H1 (cell line): ENCODE results near the gene EHD4. TPM values are rescaled to one million over a fixed set of nuclear protein-coding genes. Genes with fewer than 3 reads are reported as not detected.

ENCODE experiments used
- CTCF ChIA-PET: fragments of 300-600 bp; sonication (Branson Sonifier 250); formaldehyde crosslinking; loops from one replicate; lab custom pipeline; 2021; ENCODE audit not compliant: partially characterized antibody; lab: Charles Lee
- POLR2A ChIA-PET: fragments of 300-600 bp; sonication (Branson Sonifier 250); formaldehyde crosslinking; loops from one replicate; lab custom pipeline; 2021; ENCODE audit warnings: inconsistent platforms; ENCODE audit not compliant: partially characterized antibody; lab: Charles Lee
- DNase-seq, 2 experiments: peaks; one replicate each; pipeline versions ENCODE4 v3.0.0 to v3.0.0-alpha.2; 2010 to 2022; ENCODE audit warnings: low spot score in 2 of 2, low read depth in 1 of 2, mixed read lengths in 1 of 2
- FAIRE-seq: peaks from 2 replicates; lab custom pipeline; 2011; peaks lifted over from hg19 to GRCh38; lab: Jason Lieb, UNC
- H2AFZ ChIP-seq: 2 replicates; pipeline ENCODE4 v1.8.1; 2012; ENCODE audit warnings: low read length, inconsistent platforms
- H2AK5ac ChIP-seq: 2 replicates; pipeline ENCODE4 v1.6.1; 2013; ENCODE audit warnings: low read depth, low read length
- H2BK120ac ChIP-seq: replicated peaks from 2 replicates; pipeline ENCODE3; 2013; ENCODE audit warnings: low read depth, low read length, inconsistent platforms
- H2BK12ac ChIP-seq: 2 replicates; pipeline ENCODE4 v1.6.1; 2013; ENCODE audit warnings: low read depth, low read length
- H2BK15ac ChIP-seq: 2 replicates; pipeline ENCODE4 v1.6.1; 2013; ENCODE audit warnings: low read length
- H2BK20ac ChIP-seq: 2 replicates; pipeline ENCODE4 v1.6.1; 2013; ENCODE audit warnings: low read length
- H2BK5ac ChIP-seq: 2 replicates; pipeline ENCODE4 v1.6.1; 2013; ENCODE audit warnings: low read depth, low read length
- H3K14ac ChIP-seq: 2 replicates; pipeline ENCODE4 v1.6.1; 2013; ENCODE audit warnings: inconsistent platforms; ENCODE audit not compliant: insufficient read length
- H3K18ac ChIP-seq: 2 replicates; pipeline ENCODE4 v1.6.1; 2013; ENCODE audit warnings: low read length; ENCODE audit errors: extremely low read depth
- H3K23ac ChIP-seq: 2 replicates; pipeline ENCODE4 v1.6.1; 2013; ENCODE audit warnings: inconsistent platforms; ENCODE audit not compliant: insufficient read length
- H3K23me2 ChIP-seq: 2 replicates; pipeline ENCODE4 v1.6.1; 2013; ENCODE audit warnings: low read depth, low read length
- H3K27ac ChIP-seq: 2 replicates; pipeline ENCODE4 v1.6.1; 2011; ENCODE audit warnings: low read depth, low read length, inconsistent platforms
- H3K27me3 ChIP-seq, 4 experiments: replicated peaks in 1 of 4; 1 replicate in 1 of 4; 2 replicates in 3 of 4; pipeline versions ENCODE4 v1.6.1 to v1.8.1; 2011 to 2013; ENCODE audit warnings: low read length in 3 of 4, mild to moderate bottlenecking in 3 of 4, inconsistent platforms in 2 of 4, mixed read lengths in 2 of 4, moderate library complexity in 1 of 4; ENCODE audit not compliant: control insufficient read depth in 3 of 4, insufficient read depth in 3 of 4; ENCODE audit errors: extremely low read depth in 1 of 4
- H3K36me3 ChIP-seq, 4 experiments: 2 replicates each; pipeline versions ENCODE4 v1.6.1 to v1.8.1; 2011 to 2013; ENCODE audit warnings: mild to moderate bottlenecking in 4 of 4, low read length in 3 of 4, moderate library complexity in 2 of 4, control low read depth in 1 of 4, inconsistent platforms in 1 of 4; ENCODE audit not compliant: insufficient read depth in 4 of 4, control insufficient read depth in 2 of 4
- H3K4ac ChIP-seq: replicated peaks from 2 replicates; pipeline ENCODE3; 2013; ENCODE audit warnings: low read length, low read depth, mixed read lengths, inconsistent platforms; ENCODE audit not compliant: insufficient read length
- H3K4me1 ChIP-seq, 4 experiments: replicated peaks in 1 of 4; 1 replicate in 1 of 4; 2 replicates in 3 of 4; pipeline versions ENCODE4 v1.6.1 to v1.8.1; 2011 to 2013; ENCODE audit warnings: low read length in 3 of 4, inconsistent platforms in 2 of 4, mixed read lengths in 1 of 4; ENCODE audit not compliant: insufficient read depth in 4 of 4, control insufficient read depth in 3 of 4
- H3K4me2 ChIP-seq, 2 experiments: 2 replicates each; pipeline versions ENCODE4 v1.6.1 to v1.8.1; 2011 to 2013; ENCODE audit warnings: low read depth in 2 of 2, low read length in 2 of 2, control low read depth in 1 of 2, inconsistent platforms in 1 of 2, mild to moderate bottlenecking in 1 of 2; ENCODE audit not compliant: insufficient read depth in 1 of 2
- H3K4me3 ChIP-seq, 4 experiments: fragments of 200-600, 300-600 bp in 1 of 4; sonication (generic), shearing (Covaris generic), sonication (Bioruptor Twin) in 1 of 4; 2 replicates each; pipeline versions ENCODE4 v1.5.1 to v1.8.1; 2011 to 2016; ENCODE audit warnings: low read length in 4 of 4, low read depth in 3 of 4, control low read depth in 2 of 4, inconsistent platforms in 2 of 4, mild to moderate bottlenecking in 2 of 4, mixed read lengths in 1 of 4, moderate library complexity in 1 of 4; ENCODE audit not compliant: insufficient read depth in 2 of 4; ENCODE audit errors: extremely low read depth in 1 of 4
- H3K56ac ChIP-seq: replicated peaks from 2 replicates; pipeline ENCODE3; 2013; ENCODE audit warnings: low read depth, mild to moderate bottlenecking, mixed read lengths, low read length, inconsistent platforms; ENCODE audit not compliant: insufficient read length
- H3K79me1 ChIP-seq: 2 replicates; pipeline ENCODE4 v1.6.1; 2013; ENCODE audit warnings: low read depth, low read length, control low read depth
- H3K79me2 ChIP-seq, 2 experiments: 2 replicates each; pipeline versions ENCODE4 v1.6.1 to v1.8.1; 2012 to 2013; ENCODE audit warnings: low read length in 2 of 2, mild to moderate bottlenecking in 2 of 2, inconsistent platforms in 1 of 2; ENCODE audit not compliant: insufficient read depth in 2 of 2, control insufficient read depth in 1 of 2
- H3K9ac ChIP-seq, 4 experiments: replicated peaks in 1 of 4; 1 replicate in 1 of 4; 2 replicates in 3 of 4; pipeline versions ENCODE4 v1.6.1 to v1.8.1; 2011 to 2013; ENCODE audit warnings: low read depth in 3 of 4, low read length in 3 of 4, control low read depth in 2 of 4, mild to moderate bottlenecking in 2 of 4, moderate library complexity in 2 of 4, inconsistent platforms in 1 of 4; ENCODE audit errors: extremely low read depth in 1 of 4
- H3K9me3 ChIP-seq, 2 experiments: 2 replicates each; pipeline versions ENCODE4 v1.6.1 to v1.8.1; 2012 to 2013; ENCODE audit warnings: mild to moderate bottlenecking in 2 of 2, moderate library complexity in 2 of 2, control low read depth in 1 of 2, inconsistent platforms in 1 of 2, low read depth in 1 of 2, low read length in 1 of 2, mixed read lengths in 1 of 2; ENCODE audit not compliant: insufficient read depth in 2 of 2
- H4K20me1 ChIP-seq, 2 experiments: replicated peaks in 1 of 2; 2 replicates each; pipeline versions ENCODE3 to v1.8.1; 2011 to 2013; ENCODE audit warnings: inconsistent platforms in 2 of 2, low read length in 2 of 2, mild to moderate bottlenecking in 1 of 2; ENCODE audit not compliant: insufficient read depth in 2 of 2, control insufficient read depth in 1 of 2
- H4K5ac ChIP-seq: 2 replicates; pipeline ENCODE4 v1.6.1; 2013; ENCODE audit warnings: low read length, low read depth, mixed read lengths, inconsistent platforms; ENCODE audit not compliant: insufficient read length
- H4K8ac ChIP-seq: 2 replicates; pipeline ENCODE4 v1.8.0; 2013; ENCODE audit warnings: mild to moderate bottlenecking, moderate library complexity, low read length, inconsistent platforms; ENCODE audit not compliant: insufficient read depth; ENCODE audit errors: extremely low read depth
- H4K91ac ChIP-seq: replicated peaks from 2 replicates; pipeline ENCODE3; 2013; ENCODE audit warnings: low read length, mixed read lengths, inconsistent platforms; ENCODE audit not compliant: insufficient read length
- CHD2 ChIP-seq: IDR thresholded peaks from 2 replicates; pipeline ENCODE4 v1.6.1; 2012; ENCODE audit warnings: low read length, improper control_type of control experiment
- WGBS, 2 experiments: shearing (Covaris generic) in 1 of 2; methylation state at CpG; one replicate each; pipeline versions ENCODE4 v1.1.6 to v1.1.7; 2013 to 2015; ENCODE audit warnings: low lambda C conversion rate in 2 of 2, mixed read lengths in 2 of 2, inconsistent platforms in 1 of 2, low coverage in 1 of 2, missing lambda C conversion rate in 1 of 2; ENCODE audit not compliant: insufficient replicate concordance in 2 of 2, insufficient coverage in 1 of 2, insufficient read length in 1 of 2; ENCODE audit errors: extremely low coverage in 1 of 2, missing lambda C conversion rate in 1 of 2; 5-methylcytosine and 5-hydroxymethylcytosine counted together
- polyA plus RNA-seq, 7 experiments: library from polyadenylated mRNA; depleted of rRNA in 3 of 7; stranded (reverse) in 5 of 7; unstranded in 2 of 7; fragments of >200 nt in 5 of 7; fragments of 200-250 nt in 2 of 7; gene quantifications; 1 replicate in 5 of 7; 2 replicates in 1 of 7; 4 replicates in 1 of 7; pipeline versions ENCODE4 v1.2.1 to v1.2.3, GENCODE V29; 2011 to 2013; ENCODE audit warnings: missing spikeins in 2 of 7, mixed read lengths in 2 of 7
- total RNA-seq: library from RNA; stranded (reverse); fragmentation: NEBNext Ultra II Directional; extraction: Animal tissue kit (Norgen Biotek cat#: 25700); gene quantifications from 2 replicates; pipeline ENCODE4 v1.2.1, GENCODE V29; 2021

The EHD4 gene
- total and polyA plus RNA-seq, 2 of the 8 experiments (the other 6 are each of a cell fraction or from before 2014, with no cell fraction given), result 17.5 to 24.5 TPM

DNA sequence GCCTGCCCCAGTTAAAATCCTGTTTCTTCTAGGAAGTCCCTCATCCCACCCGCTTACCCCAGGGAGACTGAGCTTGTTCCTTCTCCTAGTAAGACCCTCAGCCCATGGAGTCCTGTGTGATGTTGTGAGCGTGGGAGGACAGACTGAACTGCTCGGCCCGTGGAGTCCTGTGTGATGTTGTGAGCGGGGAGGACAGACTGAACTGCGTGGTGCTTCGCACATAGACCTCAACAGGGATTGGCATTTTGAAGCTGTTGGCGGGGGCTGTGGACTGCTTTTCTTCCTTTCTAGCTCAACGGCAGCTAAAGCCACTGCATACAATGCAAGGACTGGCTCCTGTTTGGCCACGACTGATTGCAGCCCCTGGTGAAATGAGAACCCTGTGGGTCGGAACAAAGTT lies 76.9 kb downstream of the EHD4 start:
- POLR2A ChIA-PET, result interaction anchor here (0.9 to 1.8 kb wide), 3 partner anchors 9 to 55 kb away, joined by 4 to 6 read pairs (median 4); no protein-coding TSS in a partner anchor
- no peak for FAIRE-seq

More for the DNA sequence above, 76.9 kb downstream of the EHD4 start:
- Histone ChIP-seq H4K5ac (no peak overlapping the region), H3K9ac (no peak overlapping the region), H3K4me1 (peaks cover 0 to 2% (median 0%) of the 10 kb centered on the region in 4 experiments; a peak in 1 of 7 replicates), H3K4me3 (no peak overlapping the region), H2BK5ac (no peak overlapping the region), H2BK20ac (no peak overlapping the region), H3K27ac (no peak overlapping the region), H4K91ac (no peak overlapping the region), H2AFZ (no peak overlapping the region), H2BK15ac (no peak overlapping the region), H3K14ac (no peak overlapping the region), H3K79me2 (no peaks in the 10 kb centered on the region), H3K23ac (no peak overlapping the region), H3K18ac (no peak overlapping the region), H2BK12ac (no peak overlapping the region), H4K20me1 (no peaks in the 10 kb centered on the region), H4K8ac (0 out of 2 replicates have a peak overlapping the region, but pooled peaks have one; percentile 65), H3K4ac (no peak overlapping the region), H3K36me3 (peaks cover 0 to 6% (median under 1%) of the 10 kb centered on the region in 4 experiments; a peak in 2 of 8 replicates), H2BK120ac (no peak overlapping the region), H3K56ac (no peak overlapping the region), H3K9me3 (no peaks in the 10 kb centered on the region), H3K4me2 (no peak overlapping the region), H3K27me3 (no peaks in the 10 kb centered on the region; a peak in 1 of 7 replicates), H2AK5ac (no peak overlapping the region), H3K23me2 (no peaks in the 10 kb centered on the region), H3K79me1 (no peaks in the 10 kb centered on the region)
- TF ChIP-seq CHD2, result no peak
- CTCF ChIA-PET, result interaction anchor here (0.5 to 2.5 kb wide), 11 partner anchors 9 to 631 kb away, joined by 3 to 24 read pairs (median 4); no protein-coding TSS in a partner anchor
- no peak for DNase-seq
- WGBS, 2 experiments, result 92% methylated on average over 11 of the region's 11 CpGs; no CpG with 5 or more reads in 1 of the 2 experiments
